KG1 (cell line): Measurements from ENCODE around the gene MMAA.
A peak's percentile ranks its signal among the peaks of the same experiment; 100 is the strongest.
"Not testable (repeated sequence)": the region's sequence is repeated elsewhere in the genome, so short reads cannot be mapped to it uniquely, and the experiment has no call there.

Experiments
- DNase-seq: peaks from one replicate; lab custom pipeline; 2025; lab: John Stamatoyannopoulos, UW

The MMAA gene

GRCh38 chr4:145618932-145619638, at the start of gene MMAA:
TSS of gene MMAA (plus strand) at chr4:145619385. CDS start at chr4:145639140, 19,755 bp downstream.
- peak; percentile 44 for DNase-seq

GRCh38 chr4:145574546-145574945, 44.6 kb upstream of the MMAA start:
- DNase-seq = not testable (repeated sequence)

- DNase-seq = no peak
Observed at GRCh38 chr4:145580906-145581305, 38.3 kb upstream of the MMAA start.

GRCh38 chr4:145583191-145584055, 35.8 kb upstream of the MMAA start:
- DNase-seq = no peak

GRCh38 chr4:145587088-145587754, 32.0 kb upstream of the MMAA start:
- no peak for DNase-seq

- not testable (repeated sequence) for DNase-seq
Observed at GRCh38 chr4:145589381-145589780, 29.8 kb upstream of the MMAA start.

GRCh38 chr4:145589916-145590702, 29.1 kb upstream of the MMAA start:
- no peak for DNase-seq

- DNase-seq = no peak
Observed at GRCh38 chr4:145602129-145602760, 16.9 kb upstream of the MMAA start.

- DNase-seq = no peak
Observed at GRCh38 chr4:145605941-145606340, 13.2 kb upstream of the MMAA start.

- DNase-seq = peak; percentile 33
Observed at GRCh38 chr4:145609481-145610427, 9.4 kb upstream of the MMAA start.

GRCh38 chr4:145613566-145614232, 5.5 kb upstream of the MMAA start:
- no peak for DNase-seq

GRCh38 chr4:145614233-145614610, 5.0 kb upstream of the MMAA start:
- DNase-seq = no peak

- no peak for DNase-seq
Observed at GRCh38 chr4:145618210-145618931, 814 bp upstream of the MMAA start.

GRCh38 chr4:145619639-145619996, 433 bp downstream of the MMAA start:
- DNase-seq = no peak

GRCh38 chr4:145622067-145622466, 2.9 kb downstream of the MMAA start:
- not testable (repeated sequence) for DNase-seq

GRCh38 chr4:145623831-145624230, 4.6 kb downstream of the MMAA start:
- no peak for DNase-seq

- DNase-seq = no peak
Observed at GRCh38 chr4:145625677-145626622, 6.8 kb downstream of the MMAA start.

GRCh38 chr4:145626623-145626982, 7.4 kb downstream of the MMAA start:
- DNase-seq = no peak
